Activated CD4-positive, alpha-beta T cell treated with anti-CD3 and anti-CD28 coated beads, Interleukin-2, amount 50 U/mL, for 48 hours (primary cell): Measurements from ENCODE around the gene GLIS2.
A peak's percentile ranks its signal among the peaks of the same experiment; 100 is the strongest.
"Not testable (repeated sequence)": the region's sequence is repeated elsewhere in the genome, so short reads cannot be mapped to it uniquely, and the experiment has no call there.

Source experiments
- DNase-seq, 2 experiments: peaks; one replicate each; pipeline ENCODE4 v3.0.0-alpha.2; 2020

The GLIS2 gene

DNA sequence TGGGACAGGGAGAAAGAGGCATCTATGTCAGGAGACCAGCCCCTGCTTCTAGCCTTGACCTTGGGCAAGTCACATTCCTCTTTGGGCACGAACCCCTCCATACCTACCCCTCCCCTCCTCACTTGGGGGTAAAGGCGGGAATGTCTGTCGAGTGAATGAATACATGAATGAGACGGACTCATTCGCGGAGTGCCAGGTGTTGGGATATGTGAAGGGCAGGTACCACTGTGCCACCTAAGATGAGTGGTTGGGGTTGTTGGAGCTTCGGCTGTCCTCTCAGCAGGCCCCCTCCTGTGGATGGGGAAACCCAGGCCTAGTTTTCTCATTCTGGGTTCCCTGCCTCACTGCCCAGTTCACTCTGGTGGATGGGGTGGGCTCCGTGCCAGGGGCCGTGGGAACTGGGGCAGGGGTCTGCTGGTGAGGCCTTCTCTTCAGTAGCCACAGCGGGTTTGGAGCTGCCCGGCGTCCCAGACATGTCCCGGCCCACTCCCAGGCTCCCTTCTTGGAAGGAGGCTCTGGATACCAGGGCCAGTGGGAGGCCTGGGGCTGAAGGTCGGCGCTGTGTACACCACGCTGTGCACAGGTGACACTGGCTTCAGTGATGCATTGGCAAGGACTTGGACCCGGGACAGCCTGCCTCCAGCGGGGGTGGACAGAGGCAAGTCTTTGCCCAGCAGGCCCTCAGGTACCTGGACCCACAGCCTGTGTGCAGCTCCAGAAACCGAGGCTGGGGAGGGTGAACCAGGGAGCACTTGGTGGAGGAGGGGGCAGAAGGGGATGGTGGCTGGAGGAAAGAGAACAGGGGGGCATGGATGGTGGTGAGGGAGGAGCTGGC is 5.6 kb downstream of the GLIS2 start:
- no peak for DNase-seq

DNA sequence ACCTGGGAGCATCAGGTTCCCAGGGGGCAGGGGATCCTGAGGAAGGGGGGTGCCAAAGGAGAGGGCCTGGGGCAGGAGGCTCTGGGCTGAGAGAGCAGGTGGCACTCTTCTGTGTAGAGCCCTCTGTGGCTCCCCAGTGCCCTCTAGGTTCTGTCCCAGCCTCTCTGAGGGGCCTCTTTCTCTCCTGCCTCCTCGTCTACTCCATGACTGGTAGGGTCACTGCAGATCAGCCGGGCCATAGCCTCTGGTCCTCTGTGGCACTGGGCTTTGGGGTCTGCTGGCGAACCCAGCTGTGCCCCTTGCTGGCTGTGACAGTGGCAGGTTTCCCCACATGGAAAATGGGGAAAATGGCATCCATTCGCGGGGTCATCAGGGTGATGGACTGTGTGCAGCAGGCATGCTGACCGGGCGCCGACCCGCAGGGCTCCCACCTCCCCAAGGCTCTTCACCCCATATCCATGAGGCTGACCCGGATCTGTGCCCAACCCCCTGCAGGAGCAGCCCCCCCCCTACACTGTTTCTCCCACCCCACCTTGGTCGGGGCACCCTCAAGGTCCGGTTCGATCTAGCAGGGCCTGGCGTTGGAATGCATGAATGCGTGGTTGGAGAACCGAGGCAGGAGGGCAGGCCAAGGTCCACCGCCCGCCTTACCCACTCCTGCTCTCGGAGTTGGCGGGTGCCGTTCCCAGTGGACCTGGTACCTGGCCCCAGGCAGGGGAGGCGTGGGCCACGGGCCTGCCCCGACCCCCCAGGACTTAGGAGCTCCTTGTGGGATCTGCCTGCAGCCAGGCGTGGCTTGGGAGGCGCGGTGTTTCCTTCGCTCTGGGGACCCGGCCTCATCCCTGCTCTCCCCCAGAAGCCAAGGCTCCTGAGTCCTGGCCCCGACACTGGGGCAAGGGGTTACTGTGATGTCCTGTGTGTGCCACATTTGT is 6.5 kb downstream of the GLIS2 start:
- DNase-seq: no peak

DNA sequence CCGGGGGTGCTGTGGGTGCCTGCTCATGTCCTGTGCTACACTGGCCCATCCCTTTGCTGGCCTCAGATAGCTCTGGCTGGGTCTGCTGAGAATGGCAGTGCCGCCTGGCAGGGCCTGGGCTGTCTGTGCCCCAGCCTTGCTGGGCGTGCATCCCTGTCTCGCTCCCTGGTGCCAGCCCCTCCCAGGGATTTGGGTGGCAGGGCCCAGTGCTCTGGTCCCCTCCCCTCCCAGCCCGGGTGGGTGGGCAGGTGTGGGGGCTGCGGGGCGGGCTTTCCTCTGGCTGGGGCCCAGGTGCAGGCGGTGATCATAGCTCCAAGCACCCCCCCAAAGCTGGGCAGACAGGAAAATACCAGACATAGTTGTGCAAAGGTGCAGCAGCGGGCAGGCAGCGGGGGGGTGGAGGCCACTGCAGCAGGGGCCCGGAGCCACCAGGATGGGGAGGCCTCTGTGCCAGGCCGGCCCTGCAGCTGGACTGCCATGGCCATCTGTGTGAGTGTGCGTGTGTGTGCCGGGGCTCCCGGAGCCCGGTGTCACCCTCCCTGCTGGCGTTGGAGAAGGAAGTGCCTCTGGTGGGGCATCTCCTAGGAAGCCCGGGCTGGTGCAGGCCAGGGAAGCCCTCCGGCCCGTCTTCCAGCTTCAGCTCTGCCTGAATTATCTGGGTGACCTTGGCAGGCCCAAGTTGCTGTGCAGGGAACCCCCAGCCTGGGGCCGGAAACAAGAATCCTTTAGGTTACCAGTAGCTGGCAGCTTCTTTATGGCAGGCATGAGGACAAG is 7.4 kb downstream of the GLIS2 start:
- no peak for DNase-seq

DNA sequence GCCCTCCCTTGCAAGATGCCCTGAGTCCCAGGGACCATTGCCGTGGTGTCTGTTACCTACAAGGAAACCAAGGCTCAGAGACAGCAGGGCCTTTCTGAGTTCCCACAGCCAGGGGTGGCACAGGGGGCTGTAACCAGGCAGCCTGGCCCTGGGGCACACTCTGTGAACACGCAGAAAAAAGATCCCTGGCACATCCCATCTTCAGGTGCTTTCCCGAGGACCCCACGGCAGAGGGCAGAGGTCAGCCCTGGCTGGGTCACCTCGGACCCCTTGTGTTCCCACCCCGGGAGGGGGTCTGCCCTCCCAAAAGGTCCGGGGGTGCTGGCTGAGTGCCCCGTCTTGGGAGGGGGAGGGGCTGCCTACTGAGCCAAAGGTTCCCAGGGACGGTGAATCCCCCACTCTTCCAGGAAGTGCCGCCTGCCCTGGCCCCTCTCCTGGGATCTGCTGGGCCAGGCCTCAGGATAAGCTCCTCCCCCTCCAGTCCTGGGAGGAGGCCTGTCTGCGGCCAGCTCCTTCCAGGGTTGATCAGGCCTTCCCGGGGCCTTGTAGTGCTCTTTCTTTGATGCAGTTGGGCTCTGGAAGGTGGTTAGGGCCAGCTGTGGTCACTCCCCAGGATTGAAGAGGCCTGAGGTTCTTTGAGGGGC is 8.1 kb downstream of the GLIS2 start:
- no peak for DNase-seq

DNA sequence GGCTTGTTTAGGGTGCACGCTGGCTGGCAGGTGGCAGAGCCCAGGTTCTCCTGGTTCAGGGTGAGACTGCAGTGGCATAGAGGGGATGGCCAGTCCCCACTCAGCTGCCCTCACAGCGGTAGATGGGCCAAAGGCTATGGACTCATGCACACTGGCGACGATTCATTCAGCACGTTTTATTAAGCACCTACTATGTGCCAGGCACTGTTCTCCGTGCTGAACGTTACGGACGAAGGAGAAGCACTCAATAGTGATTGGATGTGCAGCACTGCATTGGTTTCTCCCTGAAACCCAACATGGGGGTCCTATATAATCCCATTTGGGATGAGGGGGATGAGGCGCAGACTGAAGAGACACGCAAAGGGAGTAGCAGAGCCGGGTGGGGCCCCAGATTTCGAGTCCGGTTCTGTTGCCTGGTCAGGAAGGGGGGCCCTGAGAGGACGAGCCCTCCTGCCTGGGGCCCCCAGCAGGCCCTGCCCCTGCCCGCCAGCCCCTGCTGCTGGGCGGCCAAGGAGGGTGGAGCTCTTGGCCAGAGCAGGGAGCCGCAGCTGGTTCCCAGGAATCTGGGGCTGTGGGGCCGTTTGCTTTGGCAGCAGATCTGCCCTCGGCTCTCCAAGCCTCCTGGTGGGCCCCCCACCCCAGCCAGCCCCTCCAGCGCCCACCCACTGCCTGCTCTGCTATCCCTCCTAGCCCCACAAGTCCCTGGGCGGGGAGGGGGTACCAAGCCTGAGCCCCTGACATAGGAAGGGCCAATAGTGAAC is 8.8 kb downstream of the GLIS2 start:
- no peak for DNase-seq

DNA sequence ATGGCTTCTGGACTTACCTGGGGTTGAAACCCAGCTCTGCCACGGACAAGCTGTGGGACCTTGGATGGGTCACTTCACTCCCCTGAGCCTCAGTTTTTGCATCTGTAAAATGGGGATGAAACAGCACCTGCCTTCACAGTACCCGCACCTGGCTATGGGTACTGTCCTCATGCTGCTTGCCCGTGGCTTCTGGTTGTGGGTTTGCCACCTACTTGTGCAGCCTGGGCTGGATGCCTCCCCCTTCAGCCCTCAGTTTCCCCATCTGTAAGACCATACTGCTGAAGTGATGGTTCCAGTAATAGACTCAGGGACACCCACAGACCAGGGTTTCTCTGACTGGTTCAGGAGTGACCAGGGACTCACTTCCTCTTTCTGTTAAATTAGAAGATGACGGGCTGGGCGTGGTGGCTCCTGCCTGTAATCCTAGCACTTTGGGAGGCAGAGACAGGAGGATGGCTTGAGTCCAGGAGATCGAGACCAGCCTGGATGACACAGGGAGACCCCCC is 9.4 kb downstream of the GLIS2 start:
- no peak for DNase-seq

DNA sequence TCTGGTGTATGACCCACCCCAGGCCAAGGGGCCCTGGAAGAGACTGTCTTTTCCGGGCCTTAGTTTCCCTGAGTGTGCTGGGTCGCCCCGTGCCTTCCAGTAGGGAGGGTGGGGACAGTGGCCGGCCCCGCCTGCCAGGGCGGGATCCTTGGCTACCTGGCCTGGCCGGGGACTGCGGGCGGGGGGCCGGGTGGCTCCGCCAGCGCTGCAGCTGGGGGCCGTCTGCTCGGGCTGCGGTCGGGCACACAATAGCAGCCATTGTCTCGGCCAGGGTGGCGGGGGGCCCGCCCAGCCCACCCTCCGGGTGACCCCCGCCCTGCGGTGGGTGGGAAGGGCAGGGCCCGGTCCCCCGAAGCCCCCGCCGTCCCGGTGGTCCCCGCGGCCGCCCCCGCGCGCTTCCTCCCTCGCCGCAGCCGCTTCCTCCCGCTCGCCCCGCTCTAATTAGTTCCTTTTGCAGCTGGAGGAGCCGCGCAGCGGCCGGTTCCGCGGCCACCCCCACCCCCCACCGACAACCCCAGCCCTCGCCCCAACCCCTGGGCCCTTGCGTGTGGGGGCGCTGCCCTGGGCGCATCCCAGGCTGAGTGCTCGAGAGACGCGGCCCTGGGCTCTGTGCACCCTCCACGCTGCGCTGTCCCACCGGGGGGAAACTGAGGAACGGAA is 11.6 kb downstream of the GLIS2 start:
- no peak for DNase-seq

DNA sequence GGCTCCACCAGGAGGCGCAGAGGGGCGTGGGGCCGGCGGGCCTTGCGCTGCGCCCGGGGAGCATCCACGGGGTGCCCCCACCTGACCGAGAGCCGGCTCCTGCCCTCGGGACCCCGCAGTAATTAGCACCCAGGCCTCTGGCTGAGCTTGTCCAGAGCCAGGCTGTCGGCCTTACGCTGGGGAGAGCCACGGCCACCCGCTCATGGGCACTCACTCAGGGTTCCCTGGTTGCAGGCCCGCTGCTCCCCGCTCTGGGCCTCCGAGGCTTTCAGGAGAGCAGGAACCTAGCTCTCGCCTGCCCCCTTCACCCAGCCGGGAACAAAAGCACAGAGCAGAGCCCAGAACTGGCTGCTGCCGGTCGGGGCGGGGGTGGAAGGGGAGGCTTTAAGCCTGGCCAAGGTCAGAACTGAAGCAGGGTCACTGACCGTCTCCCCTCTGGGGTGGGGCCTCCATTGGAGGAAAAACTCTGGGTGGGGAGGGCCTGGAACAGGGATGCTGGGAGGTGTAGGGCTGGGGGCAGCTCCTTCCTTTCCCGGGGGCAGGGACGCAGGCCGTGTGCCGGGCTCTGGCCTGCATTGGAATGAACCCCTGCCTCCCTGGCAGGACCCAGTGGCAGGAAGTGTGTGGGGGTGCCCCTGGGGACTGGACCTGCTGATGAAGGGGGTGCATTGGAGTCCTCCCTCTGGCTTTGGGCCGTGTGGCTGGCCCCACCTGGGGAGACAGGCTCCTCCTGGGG is 12.3 kb downstream of the GLIS2 start:
- DNase-seq: peak; percentile 61 to 69

DNA sequence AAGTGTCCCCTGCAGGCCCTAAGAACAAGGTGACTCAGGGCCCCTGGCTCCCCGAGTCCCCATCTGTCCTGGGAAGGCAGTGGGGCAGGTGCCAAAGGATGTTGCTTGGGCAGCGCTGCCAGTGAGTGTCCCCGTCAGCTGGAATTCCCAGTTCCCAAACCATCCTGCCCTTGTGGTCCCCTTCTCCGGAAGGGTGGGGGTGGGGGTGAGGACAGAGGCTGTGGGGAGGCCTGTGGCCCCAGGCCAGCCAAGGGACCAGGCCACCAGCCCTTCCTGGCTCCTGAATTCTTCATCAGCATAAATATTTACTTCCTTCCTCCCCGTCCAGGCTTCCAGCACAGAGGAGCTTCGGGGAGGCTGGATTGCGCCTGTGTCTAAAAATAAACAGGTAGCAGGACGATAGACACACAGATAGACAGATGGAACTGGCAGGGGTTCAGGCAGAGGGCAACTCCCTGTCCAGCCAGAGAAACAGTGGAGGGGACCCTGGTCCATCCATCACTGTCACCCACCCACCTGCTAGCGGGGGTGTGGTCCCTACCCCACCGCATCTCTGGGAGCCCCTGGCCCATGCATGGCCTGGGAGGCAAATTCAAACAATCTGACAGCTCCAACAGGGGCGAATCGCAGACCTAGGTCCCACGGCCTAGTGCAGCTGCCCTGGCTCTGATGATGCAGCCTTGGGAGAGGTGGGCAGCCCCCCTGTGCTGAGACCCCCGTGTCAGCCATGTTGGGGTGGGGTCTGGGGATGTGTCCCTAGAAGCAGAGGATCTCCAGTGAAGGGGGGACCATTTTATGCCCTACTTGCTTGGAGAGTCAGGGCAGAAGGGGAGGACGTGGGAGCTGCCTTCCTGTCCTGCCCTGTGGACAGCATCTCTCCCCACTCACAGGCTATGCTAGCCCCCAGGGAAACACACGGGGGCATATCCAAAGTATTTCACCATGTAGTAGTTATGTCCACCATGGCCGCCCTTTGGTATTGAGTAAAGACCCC is 13.2 kb downstream of the GLIS2 start:
- no peak for DNase-seq

DNA sequence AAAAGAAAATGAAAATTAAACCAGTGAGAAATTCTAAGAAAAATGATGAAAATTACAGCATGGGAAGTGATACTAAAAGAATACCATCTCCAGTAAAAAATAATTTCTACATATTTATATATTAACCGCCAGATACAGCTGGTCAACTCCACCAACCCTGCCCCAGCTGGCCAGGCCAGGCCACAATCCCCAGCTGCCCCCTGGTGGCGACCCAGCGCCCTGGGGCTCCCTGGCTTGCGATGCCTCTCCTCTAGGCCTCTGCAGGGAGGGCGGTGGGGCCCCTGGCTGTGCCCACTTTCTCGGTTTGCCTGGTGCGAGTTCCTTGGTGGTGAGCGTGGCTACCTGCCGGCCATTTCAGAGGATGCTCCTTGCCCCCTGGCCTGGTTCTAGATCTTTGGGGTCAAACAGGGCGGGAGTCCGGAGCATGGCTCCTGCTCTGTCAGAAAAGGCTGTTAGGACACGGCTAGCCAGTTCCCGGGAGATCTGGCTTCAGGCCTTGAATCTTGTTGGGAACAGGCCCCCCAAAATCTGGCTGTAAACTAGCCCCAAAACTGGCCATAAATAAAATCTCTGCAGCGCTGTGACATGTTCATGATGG is 14.5 kb downstream of the GLIS2 start:
- peak; percentile 77 to 82 for DNase-seq

DNA sequence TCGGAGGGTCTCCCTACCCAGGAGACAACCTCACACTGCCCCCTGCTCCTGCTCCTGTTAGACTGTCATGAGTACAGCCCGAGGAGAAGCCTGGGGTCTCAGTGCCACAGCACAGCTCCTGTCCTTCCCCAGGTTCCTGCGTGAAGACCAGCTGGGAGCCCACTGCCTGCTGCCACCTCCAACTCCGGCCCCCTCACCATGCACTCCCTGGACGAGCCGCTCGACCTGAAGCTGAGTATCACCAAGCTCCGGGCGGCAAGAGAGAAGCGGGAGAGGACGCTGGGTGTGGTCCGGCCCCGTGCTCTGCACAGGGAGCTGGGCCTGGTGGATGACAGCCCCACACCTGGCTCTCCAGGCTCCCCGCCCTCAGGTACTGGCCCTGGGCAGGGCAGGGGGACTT is 16.2 kb downstream of the GLIS2 start:
- no peak for DNase-seq

DNA sequence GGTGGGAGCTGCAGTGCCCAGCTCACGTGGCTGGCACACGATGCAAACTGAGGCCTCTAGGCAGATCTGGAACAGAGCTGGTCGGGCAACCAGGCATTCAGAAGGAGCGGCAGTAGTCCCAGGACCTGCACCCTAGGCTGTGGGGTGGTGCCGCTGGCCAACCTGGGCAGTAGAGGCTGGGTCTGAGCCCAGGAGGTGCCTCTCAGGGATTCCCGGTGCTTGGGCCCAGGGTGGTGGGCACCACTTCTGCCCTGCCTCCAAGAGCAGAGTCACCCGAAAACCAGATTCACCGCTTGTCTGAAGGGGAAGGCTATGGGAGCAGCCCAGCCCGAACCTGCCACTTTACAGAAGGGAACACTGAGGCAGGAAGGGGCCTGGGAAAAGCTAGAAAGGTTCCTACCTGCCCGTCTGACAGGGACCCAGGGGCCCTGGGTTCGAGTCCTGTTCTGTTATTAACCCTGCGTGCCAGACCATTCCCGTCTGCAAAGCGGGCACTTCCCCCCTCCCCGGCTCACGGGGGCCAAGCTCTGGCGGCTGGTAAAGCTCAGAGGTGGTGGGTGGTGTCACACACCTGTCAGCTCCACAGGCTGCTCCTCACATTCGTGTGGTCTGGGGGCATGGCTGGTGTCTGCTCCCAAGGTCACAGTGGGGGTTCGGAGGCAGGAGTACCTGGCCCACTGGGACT is 16.9 kb downstream of the GLIS2 start:
- DNase-seq: no peak

DNA sequence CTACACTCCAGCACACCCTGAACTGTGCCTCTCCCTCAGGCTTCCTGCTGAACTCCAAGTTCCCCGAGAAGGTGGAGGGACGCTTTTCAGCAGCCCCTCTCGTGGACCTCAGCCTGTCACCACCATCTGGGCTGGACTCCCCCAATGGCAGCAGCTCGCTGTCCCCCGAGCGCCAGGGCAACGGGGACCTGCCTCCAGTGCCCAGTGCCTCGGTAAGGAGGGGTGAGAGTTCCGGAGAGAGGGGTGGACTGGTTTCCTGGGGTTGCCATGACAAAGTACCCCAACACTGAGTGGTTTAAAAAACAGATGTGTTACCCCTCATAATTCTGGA is 17.4 kb downstream of the GLIS2 start:
- DNase-seq: no peak

DNA sequence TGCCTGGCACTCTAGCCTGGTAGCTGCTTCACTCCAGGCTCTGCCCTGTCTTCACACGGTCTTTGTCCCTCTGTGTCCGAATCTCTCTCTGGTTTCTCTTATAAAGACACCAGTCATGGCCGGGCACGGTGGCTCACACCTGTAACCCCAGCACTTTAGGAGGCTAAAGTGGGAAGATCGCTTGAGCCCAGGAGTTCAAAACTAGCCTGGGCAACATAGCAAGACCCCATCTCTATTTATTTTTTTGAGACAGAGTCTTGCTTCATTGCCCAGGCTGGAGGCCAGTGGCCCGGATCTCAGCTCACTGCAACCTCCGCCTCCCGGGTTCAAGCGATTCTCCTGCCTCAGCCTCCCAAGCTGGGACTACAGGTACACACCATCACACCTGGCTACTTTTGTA is 17.8 kb downstream of the GLIS2 start:
- not testable (repeated sequence) for DNase-seq

DNA sequence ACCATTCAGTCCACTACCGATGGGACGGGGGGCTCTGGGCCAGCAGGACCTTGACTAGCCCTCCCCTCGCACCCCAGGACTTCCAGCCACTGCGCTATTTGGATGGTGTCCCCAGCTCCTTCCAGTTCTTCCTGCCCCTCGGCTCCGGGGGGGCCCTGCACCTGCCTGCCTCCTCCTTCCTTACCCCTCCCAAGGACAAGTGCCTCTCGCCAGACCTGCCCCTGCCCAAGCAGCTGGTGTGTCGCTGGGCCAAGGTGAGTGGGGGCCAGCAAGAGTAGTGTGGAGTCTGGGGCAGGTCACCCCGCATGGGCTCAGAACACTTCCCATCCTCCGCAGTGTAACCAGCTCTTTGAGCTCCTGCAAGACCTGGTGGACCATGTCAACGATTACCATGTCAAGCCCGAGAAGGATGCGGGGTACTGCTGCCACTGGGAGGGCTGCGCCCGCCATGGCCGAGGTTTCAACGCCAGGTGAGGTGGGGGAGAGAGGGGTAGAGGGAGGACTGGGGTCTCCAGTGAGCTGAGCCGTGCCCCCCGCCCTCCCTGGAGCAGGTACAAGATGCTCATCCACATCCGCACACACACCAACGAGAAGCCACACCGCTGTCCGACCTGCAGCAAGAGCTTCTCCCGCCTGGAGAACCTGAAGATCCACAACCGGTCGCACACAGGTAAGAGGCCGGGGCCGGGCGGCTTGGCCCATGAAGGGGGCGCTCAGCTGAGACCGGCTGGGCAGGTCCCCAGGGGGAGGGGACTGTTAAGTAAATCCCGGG is 19.0 kb downstream of the GLIS2 start:
- no peak for DNase-seq

DNA sequence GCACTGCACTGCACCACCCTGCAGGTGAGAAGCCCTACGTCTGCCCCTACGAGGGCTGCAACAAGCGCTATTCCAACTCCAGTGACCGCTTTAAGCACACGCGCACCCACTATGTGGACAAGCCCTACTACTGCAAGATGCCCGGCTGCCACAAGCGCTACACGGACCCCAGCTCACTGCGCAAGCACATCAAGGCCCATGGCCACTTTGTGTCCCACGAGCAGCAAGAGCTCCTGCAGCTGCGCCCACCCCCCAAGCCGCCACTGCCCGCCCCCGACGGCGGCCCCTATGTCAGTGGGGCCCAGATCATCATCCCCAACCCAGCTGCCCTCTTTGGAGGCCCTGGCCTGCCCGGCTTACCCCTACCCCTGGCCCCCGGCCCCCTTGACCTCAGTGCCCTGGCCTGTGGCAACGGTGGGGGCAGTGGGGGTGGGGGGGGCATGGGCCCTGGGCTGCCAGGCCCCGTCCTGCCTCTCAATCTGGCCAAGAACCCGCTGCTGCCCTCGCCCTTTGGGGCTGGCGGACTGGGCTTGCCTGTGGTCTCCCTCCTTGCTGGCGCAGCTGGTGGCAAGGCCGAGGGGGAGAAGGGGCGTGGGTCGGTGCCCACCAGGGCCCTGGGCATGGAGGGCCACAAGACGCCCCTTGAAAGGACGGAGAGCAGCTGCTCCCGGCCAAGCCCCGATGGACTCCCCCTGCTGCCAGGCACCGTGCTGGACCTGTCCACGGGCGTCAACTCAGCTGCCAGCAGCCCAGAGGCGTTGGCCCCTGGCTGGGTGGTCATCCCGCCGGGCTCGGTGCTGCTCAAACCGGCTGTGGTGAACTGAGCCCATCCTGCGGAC is 21.1 kb downstream of the GLIS2 start:
- DNase-seq: no peak
